Measurements from ENCODE around the gene KRTAP10-5.
"Not testable (repeated sequence)": the region's sequence is repeated elsewhere in the genome, so short reads cannot be mapped to it uniquely, and the experiment has no call there.

The KRTAP10-5 gene

GRCh38 chr21:44566403-44566802 lies 14.0 kb downstream of the KRTAP10-5 start:
- DNase-seq (ENCODE audit: low read depth) = no peak
- no peak for TF ChIP-seq CTCF (IDR thresholded peaks at IDR 0.05; ENCODE audit: low read length, missing control alignments)
- H3K4me3 ChIP-seq (replicated peaks; ENCODE audit: low read depth, low read length) = no peak overlapping the region

- TF ChIP-seq CTCF (IDR thresholded peaks at IDR 0.05; ENCODE audit: low read length, missing control alignments) = no peak
- no peak overlapping the region for H3K4me3 ChIP-seq (replicated peaks; ENCODE audit: low read depth, low read length)
- no peak for DNase-seq (ENCODE audit: low read depth)
These were observed 15.4 kb downstream of the KRTAP10-5 start for GRCh38 chr21:44564886-44565598.

GRCh38 chr21:44564099-44564498 lies 16.3 kb downstream of the KRTAP10-5 start:
- TF ChIP-seq CTCF (IDR thresholded peaks at IDR 0.05; ENCODE audit: low read length, missing control alignments) = no peak
- DNase-seq (ENCODE audit: low read depth) = no peak
- H3K4me3 ChIP-seq (replicated peaks; ENCODE audit: low read depth, low read length) = no peak overlapping the region

GRCh38 chr21:44558695-44559094 lies 21.7 kb downstream of the KRTAP10-5 start, which contains the start of gene KRTAP10-3:
KRTAP10-3 (minus strand) TSS chr21:44558795; CDS start chr21:44558715, 80 bp downstream.
- no peak for DNase-seq (ENCODE audit: low read depth)
- H3K4me3 ChIP-seq (replicated peaks; ENCODE audit: low read depth, low read length) = no peak within 1 kb of the TSS

GRCh38 chr21:44558329-44558675 lies 22.1 kb downstream of the KRTAP10-5 start:
- H3K4me3 ChIP-seq (replicated peaks; ENCODE audit: low read depth, low read length); DNase-seq (ENCODE audit: low read depth): not testable (repeated sequence)

More at GRCh38 chr21:44558695-44559094, 21.7 kb downstream of the KRTAP10-5 start, which contains the start of gene KRTAP10-3:
- TF ChIP-seq CTCF (IDR thresholded peaks at IDR 0.05; ENCODE audit: low read length, missing control alignments) = no peak

GRCh38 chr21:44557491-44558328 lies 22.7 kb downstream of the KRTAP10-5 start:
- no peak overlapping the region for H3K4me3 ChIP-seq (replicated peaks; ENCODE audit: low read depth, low read length)
- no peak for TF ChIP-seq CTCF (IDR thresholded peaks at IDR 0.05; ENCODE audit: low read length, missing control alignments)
- DNase-seq (ENCODE audit: low read depth) = no peak

- no peak overlapping the region for H3K4me3 ChIP-seq (replicated peaks; ENCODE audit: low read depth, low read length)
- DNase-seq (ENCODE audit: low read depth) = no peak
- TF ChIP-seq CTCF (IDR thresholded peaks at IDR 0.05; ENCODE audit: low read length, missing control alignments) = no peak
These were observed 23.5 kb downstream of the KRTAP10-5 start for GRCh38 chr21:44556879-44557278.

All from fibroblast of pulmonary artery (primary cell).